ENCODE results near the gene BEST3.

The BEST3 gene

GRCh38 chr12:69642531-69642930 lies 56.6 kb downstream of the BEST3 start:
- Histone ChIP-seq H3K36me3 (no peaks in the 10 kb centered on the region), H4K20me1 (no peaks in the 10 kb centered on the region), H3K4me2 (no peak overlapping the region), H3K27me3 (no peaks in the 10 kb centered on the region), H3K9ac (no peak overlapping the region), H3K27ac (no peak overlapping the region), H3K9me3 (replicated peaks in 1 of 11) (no peaks in the 10 kb centered on the region), H3K4me3 (no peak overlapping the region), H3K4me1 (peaks cover 0 to 6% (median 0%) of the 10 kb centered on the region in 10 experiments; a peak in 1 of 20 replicates)
- no peak for TF ChIP-seq Cebpa-rat (IDR thresholded peaks at IDR 0.05)

- Histone ChIP-seq H3K4me3 (no peak overlapping the region), H4K20me1 (no peaks in the 10 kb centered on the region), H3K9me3 (replicated peaks in 1 of 11) (no peaks in the 10 kb centered on the region), H3K4me1 (0 out of 20 replicates have a peak, but pooled peaks cover 0 to 3% (median 0%) of the 10 kb centered on the region in 10 experiments), H3K36me3 (no peaks in the 10 kb centered on the region), H3K9ac (no peak overlapping the region), H3K27ac (no peak overlapping the region), H3K27me3 (no peaks in the 10 kb centered on the region), H3K4me2 (no peak overlapping the region)
- TF ChIP-seq Cebpa-rat (IDR thresholded peaks at IDR 0.05), result no peak
Measured at GRCh38 chr12:69641546-69641945, 57.6 kb downstream of the BEST3 start.

GRCh38 chr12:69639400-69640016 lies 59.6 kb downstream of the BEST3 start:
- no peaks in the 10 kb centered on the region for H3K27me3 ChIP-seq
- no peak overlapping the region for H3K4me2 ChIP-seq
- H4K20me1 ChIP-seq, result no peaks in the 10 kb centered on the region
- H3K9ac ChIP-seq, result no peak overlapping the region
- no peak overlapping the region for H3K27ac ChIP-seq
- H3K9me3 ChIP-seq (replicated peaks in 1 of 11), result no peaks in the 10 kb centered on the region
- no peaks in the 10 kb centered on the region for H3K4me1 ChIP-seq
- H3K4me3 ChIP-seq, result no peak overlapping the region
- no peaks in the 10 kb centered on the region for H3K36me3 ChIP-seq
- no peak for TF ChIP-seq Cebpa-rat (IDR thresholded peaks at IDR 0.05)

GRCh38 chr12:69633061-69633460 lies 66.0 kb downstream of the BEST3 start:
- Histone ChIP-seq H3K4me3 (no peak overlapping the region), H3K27me3 (no peaks in the 10 kb centered on the region), H3K4me1 (peaks cover 0 to 9% (median 2%) of the 10 kb centered on the region in 10 experiments; a peak in 5 of 20 replicates), H3K9me3 (replicated peaks in 1 of 11) (peaks cover 0 to 24% (median 13%) of the 10 kb centered on the region in 11 experiments; a peak in 14 of 22 replicates), H3K36me3 (no peaks in the 10 kb centered on the region), H3K4me2 (no peak overlapping the region), H4K20me1 (no peaks in the 10 kb centered on the region), H3K27ac (no peak overlapping the region), H3K9ac (no peak overlapping the region)
- TF ChIP-seq Cebpa-rat (IDR thresholded peaks at IDR 0.05), result no peak

GRCh38 chr12:69630191-69630590 lies 68.9 kb downstream of the BEST3 start:
- H3K4me3 ChIP-seq, result no peak overlapping the region
- H3K36me3 ChIP-seq, result no peaks in the 10 kb centered on the region
- H3K4me1 ChIP-seq, result peaks cover 0 to 9% (median 2%) of the 10 kb centered on the region in 10 experiments; a peak in 5 of 20 replicates
- H4K20me1 ChIP-seq, result no peaks in the 10 kb centered on the region
- no peak overlapping the region for H3K9ac ChIP-seq
- no peak overlapping the region for H3K4me2 ChIP-seq
- no peak for TF ChIP-seq Cebpa-rat (IDR thresholded peaks at IDR 0.05)
- H3K27me3 ChIP-seq, result no peaks in the 10 kb centered on the region
- peaks cover 0 to 24% (median 13%) of the 10 kb centered on the region in 11 experiments; a peak in 14 of 22 replicates for H3K9me3 ChIP-seq (replicated peaks in 1 of 11)
- no peak overlapping the region for H3K27ac ChIP-seq

GRCh38 chr12:69627501-69627900 lies 71.6 kb downstream of the BEST3 start:
- Histone ChIP-seq H3K36me3 (no peaks in the 10 kb centered on the region), H3K4me3 (no peak overlapping the region), H3K4me2 (no peak overlapping the region), H3K27ac (no peak overlapping the region), H3K9ac (no peak overlapping the region), H3K27me3 (no peaks in the 10 kb centered on the region), H3K9me3 (replicated peaks in 1 of 11) (peaks cover 0 to 19% (median 10%) of the 10 kb centered on the region in 11 experiments; a peak in 14 of 22 replicates), H3K4me1 (peaks cover 0 to 9% (median 2%) of the 10 kb centered on the region in 10 experiments; a peak in 5 of 20 replicates), H4K20me1 (no peaks in the 10 kb centered on the region)
- TF ChIP-seq Cebpa-rat (IDR thresholded peaks at IDR 0.05), result no peak

GRCh38 chr12:69623970-69624369 lies 75.1 kb downstream of the BEST3 start:
- no peak overlapping the region for H3K4me3 ChIP-seq
- no peak for TF ChIP-seq Cebpa-rat (IDR thresholded peaks at IDR 0.05)

GRCh38 chr12:69621551-69621950 lies 77.6 kb downstream of the BEST3 start:
- Histone ChIP-seq H3K27me3 (no peaks in the 10 kb centered on the region), H3K9ac (no peak overlapping the region), H3K4me3 (no peak overlapping the region), H3K27ac (no peak overlapping the region), H4K20me1 (no peaks in the 10 kb centered on the region), H3K36me3 (no peaks in the 10 kb centered on the region), H3K4me1 (no peaks in the 10 kb centered on the region), H3K9me3 (replicated peaks in 1 of 11) (no peaks in the 10 kb centered on the region), H3K4me2 (no peak overlapping the region)
- TF ChIP-seq Cebpa-rat (IDR thresholded peaks at IDR 0.05), result no peak

More at GRCh38 chr12:69623970-69624369, 75.1 kb downstream of the BEST3 start:
- H3K27ac ChIP-seq, result no peak overlapping the region
- no peaks in the 10 kb centered on the region for H3K27me3 ChIP-seq
- H3K9ac ChIP-seq, result no peak overlapping the region
- no peak overlapping the region for H3K4me2 ChIP-seq
- H3K4me1 ChIP-seq, result peaks cover 0 to 7% (median 2%) of the 10 kb centered on the region in 10 experiments; a peak in 5 of 20 replicates
- H4K20me1 ChIP-seq, result no peaks in the 10 kb centered on the region
- H3K36me3 ChIP-seq, result no peaks in the 10 kb centered on the region
- H3K9me3 ChIP-seq (replicated peaks in 1 of 11), result no peaks in the 10 kb centered on the region

- Histone ChIP-seq H3K9ac (no peak overlapping the region), H3K9me3 (replicated peaks in 1 of 11) (peaks cover 0 to 3% (median 0%) of the 10 kb centered on the region in 11 experiments; a peak in 4 of 22 replicates), H3K36me3 (no peaks in the 10 kb centered on the region), H3K4me1 (peaks cover 0 to 6% (median 4%) of the 10 kb centered on the region in 10 experiments; a peak in 7 of 20 replicates), H4K20me1 (no peaks in the 10 kb centered on the region), H3K27me3 (no peaks in the 10 kb centered on the region), H3K4me3 (no peak overlapping the region), H3K27ac (no peak overlapping the region), H3K4me2 (no peak overlapping the region)
- TF ChIP-seq Cebpa-rat (IDR thresholded peaks at IDR 0.05), result no peak
Measured at GRCh38 chr12:69620921-69621320, 78.2 kb downstream of the BEST3 start.

GRCh38 chr12:69620077-69620476 lies 79.0 kb downstream of the BEST3 start:
- Histone ChIP-seq H3K4me2 (no peak overlapping the region), H3K4me3 (no peak overlapping the region), H4K20me1 (no peaks in the 10 kb centered on the region), H3K9ac (no peak overlapping the region), H3K36me3 (no peaks in the 10 kb centered on the region), H3K27ac (no peak overlapping the region), H3K9me3 (replicated peaks in 1 of 11) (peaks cover 0 to 11% (median 0%) of the 10 kb centered on the region in 11 experiments; a peak in 9 of 22 replicates), H3K27me3 (no peaks in the 10 kb centered on the region), H3K4me1 (peaks cover 0 to 8% (median 7%) of the 10 kb centered on the region in 10 experiments; a peak in 7 of 20 replicates)
- TF ChIP-seq Cebpa-rat (IDR thresholded peaks at IDR 0.05), result no peak
